Dendritic cell treated with granulocyte-macrophage colony-stimulating factor and Interleukin-4, amounts not matched to agents 40 ng/mL and 50 ng/mL, for 4 days (primary cell): ENCODE data around the gene HELZ.

Source experiments
- H3K27ac Mint-ChIP-seq: one replicate; pipeline ENCODE4 v1.8.0; 2022; ENCODE audit warnings: mild to moderate bottlenecking, mixed read lengths
- H3K27me3 Mint-ChIP-seq: one replicate; pipeline ENCODE4 v1.8.0; 2022; ENCODE audit warnings: mild to moderate bottlenecking, mixed read lengths
- H3K36me3 Mint-ChIP-seq: one replicate; pipeline ENCODE4 v1.8.0; 2022; ENCODE audit warnings: low read depth, mixed read lengths
- H3K4me1 Mint-ChIP-seq: one replicate; pipeline ENCODE4 v1.8.0; 2022; ENCODE audit warnings: low read depth, mixed read lengths
- H3K4me3 Mint-ChIP-seq: one replicate; pipeline ENCODE4 v1.8.0; 2022; ENCODE audit warnings: mild to moderate bottlenecking, moderate library complexity, mixed read lengths
- H3K9me3 Mint-ChIP-seq: one replicate; pipeline ENCODE4 v1.8.0; 2022; ENCODE audit warnings: mixed read lengths
- intact Hi-C: fragments of 100-400 bp; cut with micrococcal nuclease; formaldehyde crosslinking; loops from one replicate; pipeline ENCODE4 v1.15.0; 2022

The HELZ gene

GRCh38 chr17:67082107-67082506 lies 162.9 kb downstream of the HELZ start:
- Mint-ChIP-seq H3K4me3 (no peak overlapping the region), H3K4me1 (peaks cover 6% of the 10 kb centered on the region), H3K27me3 (no peaks in the 10 kb centered on the region), H3K9me3 (no peaks in the 10 kb centered on the region), H3K36me3 (peaks cover 79% of the 10 kb centered on the region), H3K27ac (no peak overlapping the region)
- intact Hi-C loops = no loop called here

- Mint-ChIP-seq H3K27ac (no peak overlapping the region), H3K4me1 (peaks cover 6% of the 10 kb centered on the region)
- intact Hi-C loops = no loop called here
Observed at GRCh38 chr17:67080804-67081203, 164.2 kb downstream of the HELZ start.

GRCh38 chr17:67079491-67079890 lies 165.5 kb downstream of the HELZ start:
- H3K4me1 Mint-ChIP-seq = peaks cover 6% of the 10 kb centered on the region
- H3K36me3 Mint-ChIP-seq = peaks cover 78% of the 10 kb centered on the region
- intact Hi-C loops = no loop called here
- no peaks in the 10 kb centered on the region for H3K9me3 Mint-ChIP-seq
- H3K27me3 Mint-ChIP-seq = no peaks in the 10 kb centered on the region
- H3K27ac Mint-ChIP-seq = no peak overlapping the region
- H3K4me3 Mint-ChIP-seq = no peak overlapping the region

More at GRCh38 chr17:67080804-67081203, 164.2 kb downstream of the HELZ start:
- Mint-ChIP-seq H3K9me3 (no peaks in the 10 kb centered on the region), H3K4me3 (no peak overlapping the region), H3K27me3 (no peaks in the 10 kb centered on the region), H3K36me3 (peaks cover 79% of the 10 kb centered on the region)

GRCh38 chr17:67078292-67078691 lies 166.7 kb downstream of the HELZ start:
- Mint-ChIP-seq H3K4me1 (peaks cover 6% of the 10 kb centered on the region), H3K36me3 (peaks cover 75% of the 10 kb centered on the region), H3K27me3 (no peaks in the 10 kb centered on the region), H3K4me3 (no peak overlapping the region), H3K9me3 (no peaks in the 10 kb centered on the region), H3K27ac (no peak overlapping the region)
- intact Hi-C loops = no loop called here

GRCh38 chr17:67076290-67076689 lies 168.7 kb downstream of the HELZ start:
- Mint-ChIP-seq H3K36me3 (peaks cover 82% of the 10 kb centered on the region), H3K4me1 (no peaks in the 10 kb centered on the region), H3K4me3 (no peak overlapping the region), H3K27me3 (no peaks in the 10 kb centered on the region), H3K27ac (no peak overlapping the region), H3K9me3 (no peaks in the 10 kb centered on the region)
- intact Hi-C loops = no loop called here

GRCh38 chr17:67074781-67075180 lies 170.2 kb downstream of the HELZ start:
- intact Hi-C loops = no loop called here
- no peak overlapping the region for H3K4me3 Mint-ChIP-seq
- no peaks in the 10 kb centered on the region for H3K27me3 Mint-ChIP-seq
- no peaks in the 10 kb centered on the region for H3K4me1 Mint-ChIP-seq
- H3K9me3 Mint-ChIP-seq = no peaks in the 10 kb centered on the region
- no peak overlapping the region for H3K27ac Mint-ChIP-seq
- peaks cover 74% of the 10 kb centered on the region for H3K36me3 Mint-ChIP-seq

- H3K9me3 Mint-ChIP-seq = no peaks in the 10 kb centered on the region
- no peak overlapping the region for H3K27ac Mint-ChIP-seq
- no peaks in the 10 kb centered on the region for H3K4me1 Mint-ChIP-seq
- no peak overlapping the region for H3K4me3 Mint-ChIP-seq
- peaks cover 57% of the 10 kb centered on the region for H3K36me3 Mint-ChIP-seq
- H3K27me3 Mint-ChIP-seq = no peaks in the 10 kb centered on the region
- intact Hi-C loops = no loop called here
Observed at GRCh38 chr17:67072885-67073284, 172.1 kb downstream of the HELZ start.

GRCh38 chr17:67071595-67071994 lies 173.4 kb downstream of the HELZ start:
- no peak overlapping the region for H3K27ac Mint-ChIP-seq
- H3K4me3 Mint-ChIP-seq = no peak overlapping the region
- no peaks in the 10 kb centered on the region for H3K4me1 Mint-ChIP-seq
- no peaks in the 10 kb centered on the region for H3K27me3 Mint-ChIP-seq
- intact Hi-C loops = no loop called here
- no peaks in the 10 kb centered on the region for H3K9me3 Mint-ChIP-seq
- H3K36me3 Mint-ChIP-seq = peaks cover 52% of the 10 kb centered on the region

- H3K4me3 Mint-ChIP-seq = no peak overlapping the region
- intact Hi-C loops = no loop called here
- no peaks in the 10 kb centered on the region for H3K27me3 Mint-ChIP-seq
- H3K9me3 Mint-ChIP-seq = no peaks in the 10 kb centered on the region
- no peak overlapping the region for H3K27ac Mint-ChIP-seq
- H3K4me1 Mint-ChIP-seq = no peaks in the 10 kb centered on the region
- peaks cover 33% of the 10 kb centered on the region for H3K36me3 Mint-ChIP-seq
Observed at GRCh38 chr17:67069603-67070136, 175.3 kb downstream of the HELZ start.

- H3K4me1 Mint-ChIP-seq = no peaks in the 10 kb centered on the region
- H3K4me3 Mint-ChIP-seq = no peak overlapping the region
- H3K27me3 Mint-ChIP-seq = no peaks in the 10 kb centered on the region
- intact Hi-C loops = no loop called here
- H3K36me3 Mint-ChIP-seq = peaks cover 29% of the 10 kb centered on the region
- no peak overlapping the region for H3K27ac Mint-ChIP-seq
- no peaks in the 10 kb centered on the region for H3K9me3 Mint-ChIP-seq
Observed at GRCh38 chr17:67068999-67069398, 176.0 kb downstream of the HELZ start.

- intact Hi-C loops = no loop called here
- H3K9me3 Mint-ChIP-seq = no peaks in the 10 kb centered on the region
- H3K27me3 Mint-ChIP-seq = no peaks in the 10 kb centered on the region
- no peak overlapping the region for H3K27ac Mint-ChIP-seq
- H3K36me3 Mint-ChIP-seq = peaks cover 17% of the 10 kb centered on the region
- no peak overlapping the region for H3K4me3 Mint-ChIP-seq
- no peaks in the 10 kb centered on the region for H3K4me1 Mint-ChIP-seq
Observed at GRCh38 chr17:67067571-67068482, 177.2 kb downstream of the HELZ start.

GRCh38 chr17:67066717-67067116 lies 178.3 kb downstream of the HELZ start:
- Mint-ChIP-seq H3K27ac (no peak overlapping the region), H3K4me3 (no peak overlapping the region), H3K36me3 (peaks cover 6% of the 10 kb centered on the region), H3K4me1 (no peaks in the 10 kb centered on the region), H3K27me3 (no peaks in the 10 kb centered on the region), H3K9me3 (no peaks in the 10 kb centered on the region)
- intact Hi-C loops = no loop called here

- Mint-ChIP-seq H3K27me3 (no peaks in the 10 kb centered on the region), H3K4me3 (no peak overlapping the region), H3K4me1 (no peaks in the 10 kb centered on the region), H3K36me3 (peaks cover 6% of the 10 kb centered on the region), H3K9me3 (no peaks in the 10 kb centered on the region), H3K27ac (no peak overlapping the region)
- intact Hi-C loops = no loop called here
Observed at GRCh38 chr17:67063141-67063540, 181.9 kb downstream of the HELZ start.

- intact Hi-C loops = no loop called here
- Mint-ChIP-seq H3K9me3 (no peaks in the 10 kb centered on the region), H3K4me3 (no peak overlapping the region), H3K36me3 (no peaks in the 10 kb centered on the region), H3K27ac (no peak overlapping the region), H3K27me3 (no peaks in the 10 kb centered on the region), H3K4me1 (no peaks in the 10 kb centered on the region)
Observed at GRCh38 chr17:67059372-67059771, 185.6 kb downstream of the HELZ start.
